Neural cell (in vitro differentiated cells): ENCODE results near the gene SLC25A19.

Experiments used
- CTCF ChIP-seq: fragments of 450-650 bp; IDR thresholded peaks from 2 replicates; pipeline ENCODE4 v1.5.1; 2014; ENCODE audit warnings: antibody characterized with exemption, mild to moderate bottlenecking, moderate library complexity; ENCODE audit not compliant: poor library complexity, severe bottlenecking
- RAD21 ChIP-seq: fragments of 450-650 bp; conservative IDR thresholded peaks from 2 replicates; pipeline ENCODE4 v1.6.1; 2014; ENCODE audit warnings: antibody characterized with exemption, mild to moderate bottlenecking, moderate library complexity

- TF ChIP-seq CTCF (no peak), RAD21 (no peak)
Measured at GRCh38 chr17:75272848-75273184, 16.4 kb downstream of the SLC25A19 start.
